HG02870 (cell line): ENCODE results near the gene RXRG.

Experiments used
- ATAC-seq: cut with Tn5 transposase; IDR thresholded peaks from one replicate; pipeline ENCODE4 v1.9.1; 2021; ENCODE audit warnings: mild to moderate bottlenecking, moderate library complexity; ENCODE audit not compliant: unreplicated experiment

The RXRG gene

GRCh38 chr1:165415068-165415467 is 29.9 kb downstream of the RXRG start:
- ATAC-seq: no peak

GRCh38 chr1:165414620-165415019 is 30.3 kb downstream of the RXRG start:
- no peak for ATAC-seq

GRCh38 chr1:165411396-165411795 is 33.5 kb downstream of the RXRG start:
- no peak for ATAC-seq

- no peak for ATAC-seq
Measured at GRCh38 chr1:165409657-165410358, 35.1 kb downstream of the RXRG start.

GRCh38 chr1:165408518-165408917 is 36.4 kb downstream of the RXRG start:
- ATAC-seq: peak; percentile 59

- ATAC-seq: no peak
Measured at GRCh38 chr1:165407398-165407797, 37.5 kb downstream of the RXRG start.

GRCh38 chr1:165403835-165404482 is 41.0 kb downstream of the RXRG start:
- ATAC-seq: peak; percentile 60

- no peak for ATAC-seq
Measured at GRCh38 chr1:165402517-165403111, 42.3 kb downstream of the RXRG start.

- ATAC-seq: no peak
Measured at GRCh38 chr1:165397944-165398343, 47.0 kb downstream of the RXRG start.

GRCh38 chr1:165395901-165396300 is 49.0 kb downstream of the RXRG start:
- peak; percentile 9 for ATAC-seq

- peak; percentile 52 for ATAC-seq
Measured at GRCh38 chr1:165395478-165395877, 49.4 kb downstream of the RXRG start.

- ATAC-seq: peak; percentile 88
Measured at GRCh38 chr1:165392634-165393571, 52.0 kb downstream of the RXRG start.

GRCh38 chr1:165389609-165390008 is 55.3 kb downstream of the RXRG start:
- no peak for ATAC-seq

GRCh38 chr1:165387961-165388360 is 57.0 kb downstream of the RXRG start:
- no peak for ATAC-seq

- no peak for ATAC-seq
Measured at GRCh38 chr1:165387505-165387904, 57.4 kb downstream of the RXRG start.

GRCh38 chr1:165383599-165384405 is 61.1 kb downstream of the RXRG start:
- no peak for ATAC-seq

- ATAC-seq: no peak
Measured at GRCh38 chr1:165383067-165383466, 61.9 kb downstream of the RXRG start.

GRCh38 chr1:165381745-165382505 is 63.0 kb downstream of the RXRG start:
- no peak for ATAC-seq

GRCh38 chr1:165376811-165377311 is 68.1 kb downstream of the RXRG start:
- ATAC-seq: no peak
